GM12865 (cell line): Measurements from ENCODE around the gene NPTN.
"Not testable (repeated sequence)": the region's sequence is repeated elsewhere in the genome, so short reads cannot be mapped to it uniquely, and the experiment has no call there.

Experiments used
- DNase-seq: peaks from one replicate; pipeline ENCODE4 v3.0.0; 2010; ENCODE audit warnings: low read depth
- H3K4me3 ChIP-seq: 2 replicates; pipeline ENCODE4 v1.5.1; 2011; ENCODE audit warnings: mild to moderate bottlenecking, low read depth, low read length, control low read depth
- CTCF ChIP-seq: IDR thresholded peaks from 2 replicates; pipeline ENCODE4 v1.5.1; 2011; ENCODE audit warnings: low read length, control low read depth, low read depth, inconsistent platforms; ENCODE audit not compliant: insufficient read depth; ENCODE audit errors: missing control alignments

Gene NPTN

DNA sequence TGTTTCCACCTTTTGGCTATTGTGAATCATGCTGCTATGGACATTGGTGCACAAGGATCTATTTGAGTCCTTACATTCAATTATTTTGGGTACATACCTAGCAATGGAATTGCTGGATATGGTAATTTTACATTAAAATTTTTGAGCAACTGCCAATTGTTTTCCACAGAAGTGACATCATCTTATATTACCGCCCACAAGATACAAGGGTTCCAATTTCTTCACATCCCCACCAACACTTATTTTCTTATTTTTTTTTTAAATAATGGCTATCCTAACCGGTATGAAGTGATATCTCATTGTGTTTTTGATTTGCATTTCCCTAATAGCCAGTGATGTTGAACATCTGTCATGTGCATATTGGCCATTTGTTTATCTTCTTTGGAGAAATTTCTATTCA, 22.5 kb upstream of the NPTN start:
- no peak for TF ChIP-seq CTCF
- DNase-seq: no peak
- no peak overlapping the region for H3K4me3 ChIP-seq

DNA sequence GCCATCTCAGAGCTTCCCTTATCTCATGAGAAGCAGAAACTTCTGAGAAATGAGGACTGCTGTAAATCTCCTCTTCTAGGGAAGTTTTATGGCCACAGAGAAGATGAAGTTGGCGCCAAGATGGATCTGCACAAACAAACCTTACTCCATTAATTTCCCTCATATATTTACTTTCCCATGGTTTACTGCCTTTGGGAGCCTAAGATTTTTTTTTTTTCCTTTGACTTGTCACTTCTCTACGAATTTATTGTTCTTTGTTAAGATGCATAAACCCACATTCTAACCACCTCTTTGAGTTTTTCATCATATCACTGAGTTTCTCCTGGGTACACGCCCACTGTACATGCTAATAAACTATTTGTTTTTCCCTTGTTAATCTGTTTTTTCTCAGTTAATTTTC, 21.5 kb upstream of the NPTN start:
- DNase-seq: no peak
- TF ChIP-seq CTCF: no peak
- H3K4me3 ChIP-seq: no peak overlapping the region

- TF ChIP-seq CTCF: no peak
- DNase-seq: peak; percentile 21
- H3K4me3 ChIP-seq: no peak overlapping the region
Measured at GRCh38 chr15:73650416-73651126, 17.4 kb upstream of the NPTN start.

DNA sequence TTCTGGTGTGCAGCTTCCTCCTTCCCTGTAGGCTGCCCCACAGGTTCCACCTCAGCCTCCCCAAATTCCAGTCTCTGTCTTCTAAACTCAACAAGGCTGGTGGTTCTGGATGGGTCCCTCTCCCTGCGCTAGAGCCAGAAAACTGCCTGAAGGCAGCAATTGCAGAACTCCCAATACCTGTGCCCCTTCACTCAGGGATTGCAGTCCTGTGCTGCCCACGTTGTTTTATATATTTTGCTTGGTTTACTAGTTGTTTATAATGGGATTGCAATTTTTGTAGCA, 14.8 kb upstream of the NPTN start:
- H3K4me3 ChIP-seq: no peak overlapping the region
- TF ChIP-seq CTCF: no peak
- no peak for DNase-seq

DNA sequence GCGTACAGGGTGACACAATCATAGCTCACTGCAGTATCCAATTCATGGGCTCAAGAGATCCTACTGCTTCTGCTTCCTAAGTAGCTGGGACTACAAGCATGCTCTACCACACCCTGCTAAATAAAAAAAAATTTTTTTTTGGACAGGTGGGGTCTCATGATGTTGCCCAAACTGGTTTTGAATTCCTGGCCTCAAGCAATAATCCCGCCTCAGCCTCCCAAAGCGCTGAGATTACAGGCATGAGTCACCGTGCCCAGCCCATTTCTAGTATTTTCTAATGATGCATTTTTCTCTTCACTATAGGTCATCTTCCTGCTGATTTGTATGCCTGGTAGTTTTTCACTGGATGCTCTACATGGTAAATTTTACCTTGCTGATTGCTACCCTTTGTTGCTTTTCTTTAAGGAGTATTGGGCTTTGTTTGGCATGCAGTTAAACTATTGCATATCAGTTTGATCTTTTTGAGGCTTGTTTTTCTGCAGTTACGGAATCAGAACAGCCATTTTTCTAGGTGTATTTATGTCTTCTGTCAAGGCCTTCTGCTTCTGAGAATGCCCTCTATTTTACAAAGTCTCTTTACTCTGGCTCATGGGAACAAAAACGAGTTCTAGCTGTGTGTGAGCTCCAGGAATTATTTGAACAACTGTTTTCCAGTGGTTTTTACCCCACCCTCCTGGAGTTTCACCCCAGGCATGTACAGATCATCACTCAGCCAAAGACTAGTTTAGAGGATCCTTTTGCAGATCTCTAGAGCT, 14.2 kb upstream of the NPTN start:
- no peak overlapping the region for H3K4me3 ChIP-seq
- no peak for DNase-seq
- no peak for TF ChIP-seq CTCF

DNA sequence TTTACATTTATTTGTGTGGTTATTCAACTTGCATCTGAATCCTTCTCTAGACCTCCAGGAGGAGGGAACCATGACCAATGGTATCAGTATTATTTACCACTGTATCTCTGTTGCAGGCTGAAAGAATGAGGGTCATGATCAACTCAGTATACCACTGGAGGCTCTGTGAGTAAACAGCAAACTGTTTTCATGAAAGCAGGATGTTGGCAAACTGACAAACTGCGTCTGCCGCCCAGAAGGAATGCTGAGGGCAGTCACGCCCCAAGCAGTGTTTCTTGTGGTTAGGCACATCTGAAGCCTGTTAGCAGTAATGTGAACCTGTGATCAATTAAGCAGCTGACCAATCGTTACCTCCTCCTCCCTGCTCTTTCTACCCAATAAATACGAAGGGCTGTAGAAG, 6.3 kb upstream of the NPTN start:
- H3K4me3 ChIP-seq, DNase-seq: not testable (repeated sequence)

- H3K4me3 ChIP-seq: no peak overlapping the region
- no peak for DNase-seq
- TF ChIP-seq CTCF: no peak
Measured at GRCh38 chr15:73637527-73637926, 4.3 kb upstream of the NPTN start.
